Epithelial cell of prostate (primary cell): Measurements from ENCODE around the gene GAPVD1.
"Not testable (repeated sequence)": the region's sequence is repeated elsewhere in the genome, so short reads cannot be mapped to it uniquely, and the experiment has no call there.

Experiments
- DNase-seq: peaks from one replicate; pipeline ENCODE4 v3.0.0-alpha.2; 2011; ENCODE audit warnings: low read depth, low spot score
- H3K27ac ChIP-seq: fragments of 450-650 bp; 2 replicates; pipeline ENCODE4 v1.5.1; 2017; ENCODE audit warnings: mild to moderate bottlenecking

Gene GAPVD1

GRCh38 chr9:125261501-125262293 is at the start of gene GAPVD1:
Gene GAPVD1, plus strand, starts transcription at chr9:125261826. Its CDS starts 37,096 bp downstream, at chr9:125298922.
- no peak for DNase-seq
- H3K27ac ChIP-seq = peak within 1 kb of the TSS; percentile 49

- DNase-seq = no peak
- H3K27ac ChIP-seq = no peak overlapping the region
Observed at GRCh38 chr9:125214186-125214585, 47.4 kb upstream of the GAPVD1 start.

GRCh38 chr9:125218621-125219020 is 43.0 kb upstream of the GAPVD1 start:
- DNase-seq = no peak
- no peak overlapping the region for H3K27ac ChIP-seq

GRCh38 chr9:125224858-125225257 is 36.8 kb upstream of the GAPVD1 start:
- not testable (repeated sequence) for H3K27ac ChIP-seq, DNase-seq

- H3K27ac ChIP-seq = no peak overlapping the region
- DNase-seq = no peak
Observed at GRCh38 chr9:125227761-125228160, 33.9 kb upstream of the GAPVD1 start.

GRCh38 chr9:125233678-125234077 is 27.9 kb upstream of the GAPVD1 start:
- peak; percentile 87 for DNase-seq
- H3K27ac ChIP-seq = peak overlapping the region; percentile 64

GRCh38 chr9:125234099-125234498 is 27.5 kb upstream of the GAPVD1 start:
- H3K27ac ChIP-seq = peak overlapping the region; percentile 64
- not testable (repeated sequence) for DNase-seq

- peak overlapping the region; percentile 96 for H3K27ac ChIP-seq
- no peak for DNase-seq
Observed at GRCh38 chr9:125235804-125236519, 25.7 kb upstream of the GAPVD1 start.

GRCh38 chr9:125236520-125237159 is 25.0 kb upstream of the GAPVD1 start:
- not testable (repeated sequence) for DNase-seq
- H3K27ac ChIP-seq = peak overlapping the region; percentile 96

- H3K27ac ChIP-seq = peak overlapping the region; percentile 96
- no peak for DNase-seq
Observed at GRCh38 chr9:125238127-125238914, 23.3 kb upstream of the GAPVD1 start.

GRCh38 chr9:125238915-125239446 is 22.6 kb upstream of the GAPVD1 start:
- no peak for DNase-seq
- peak overlapping the region; percentile 96 for H3K27ac ChIP-seq

- peak overlapping the region; percentile 96 for H3K27ac ChIP-seq
- no peak for DNase-seq
Observed at GRCh38 chr9:125239631-125240597, 21.7 kb upstream of the GAPVD1 start.

GRCh38 chr9:125240649-125240999 is 21.0 kb upstream of the GAPVD1 start:
- peak overlapping the region; percentile 96 for H3K27ac ChIP-seq
- no peak for DNase-seq

- DNase-seq = peak; percentile 97
- peak within 1 kb of the TSS; percentile 96 for H3K27ac ChIP-seq
Observed at GRCh38 chr9:125241000-125241862, 20.4 kb upstream of the GAPVD1 start, which contains the start of gene HSPA5. Gene HSPA5, minus strand, starts transcription at chr9:125241343. Its CDS starts 217 bp downstream, at chr9:125241126.

- H3K27ac ChIP-seq = peak overlapping the region; percentile 96
- no peak for DNase-seq
Observed at GRCh38 chr9:125241863-125242739, 19.5 kb upstream of the GAPVD1 start.

- peak overlapping the region; percentile 96 for H3K27ac ChIP-seq
- DNase-seq = no peak
Observed at GRCh38 chr9:125243792-125244260, 17.8 kb upstream of the GAPVD1 start.

GRCh38 chr9:125246261-125246667 is 15.4 kb upstream of the GAPVD1 start:
- H3K27ac ChIP-seq = no peak overlapping the region
- DNase-seq = no peak
